GM18502 (cell line): ENCODE results near the gene CNOT9.
"Not testable (repeated sequence)": the region's sequence is repeated elsewhere in the genome, so short reads cannot be mapped to it uniquely, and the experiment has no call there.

Source experiments
- ATAC-seq: cut with Tn5 transposase; IDR thresholded peaks from one replicate; pipeline ENCODE4 v1.9.1; 2021; ENCODE audit warnings: mild to moderate bottlenecking; ENCODE audit not compliant: unreplicated experiment, poor library complexity

Gene CNOT9, protein sequence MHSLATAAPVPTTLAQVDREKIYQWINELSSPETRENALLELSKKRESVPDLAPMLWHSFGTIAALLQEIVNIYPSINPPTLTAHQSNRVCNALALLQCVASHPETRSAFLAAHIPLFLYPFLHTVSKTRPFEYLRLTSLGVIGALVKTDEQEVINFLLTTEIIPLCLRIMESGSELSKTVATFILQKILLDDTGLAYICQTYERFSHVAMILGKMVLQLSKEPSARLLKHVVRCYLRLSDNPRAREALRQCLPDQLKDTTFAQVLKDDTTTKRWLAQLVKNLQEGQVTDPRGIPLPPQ

DNA sequence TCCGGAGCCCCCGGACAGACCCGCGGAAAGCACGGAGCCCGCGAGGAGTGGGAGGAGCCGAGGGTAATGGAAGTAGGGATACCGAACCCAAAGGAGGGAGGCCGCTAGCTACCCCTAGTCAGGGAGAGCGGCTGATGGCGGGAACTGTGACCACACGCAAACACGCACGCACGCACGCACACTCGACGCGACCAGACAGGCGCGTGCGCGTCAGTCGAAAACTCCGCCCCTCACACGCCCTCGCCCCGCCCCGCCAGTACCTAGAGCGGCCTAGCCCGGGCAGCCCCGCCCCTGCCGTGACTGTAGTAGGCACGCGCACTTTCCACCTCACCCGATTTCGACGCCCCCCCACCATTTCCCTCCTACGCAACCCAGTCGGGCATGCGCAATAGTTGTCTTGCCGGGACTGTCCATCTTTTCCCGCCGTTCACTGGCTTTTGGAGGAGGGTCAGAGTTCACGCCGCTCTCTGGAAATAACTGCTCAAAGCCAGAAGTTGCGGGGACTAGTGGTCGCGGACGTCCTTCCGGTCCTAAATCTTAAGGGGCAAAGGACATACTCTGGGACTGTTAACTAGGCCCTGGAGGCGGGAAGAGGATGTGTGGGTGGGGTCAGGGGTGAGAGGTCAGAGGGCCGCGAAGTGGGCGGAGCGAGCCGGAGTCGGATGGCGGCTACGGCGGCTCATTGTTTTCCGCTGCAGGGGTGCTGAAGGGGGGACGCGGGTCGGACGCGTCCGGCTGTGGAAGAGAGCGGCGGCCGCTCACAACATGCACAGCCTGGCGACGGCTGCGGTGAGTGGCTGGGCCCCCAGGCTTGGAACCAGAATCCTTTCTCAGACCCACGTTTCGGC lies at the start of gene CNOT9, which contains the start of gene USP37:
Gene CNOT9, plus strand, starts transcription at position 650 of the 848 bp plus-strand sequence. Its CDS starts 116 bp downstream, at position 766.
Gene USP37, minus strand, starts transcription at position 162 of the 848 bp plus-strand sequence. CDS start 9,698 bp downstream, outside the sequence.
- ATAC-seq: peak; percentile 82

- ATAC-seq: no peak
These were observed 49.8 kb upstream of the CNOT9 start for GRCh38 chr2:218518876-218519275.

DNA sequence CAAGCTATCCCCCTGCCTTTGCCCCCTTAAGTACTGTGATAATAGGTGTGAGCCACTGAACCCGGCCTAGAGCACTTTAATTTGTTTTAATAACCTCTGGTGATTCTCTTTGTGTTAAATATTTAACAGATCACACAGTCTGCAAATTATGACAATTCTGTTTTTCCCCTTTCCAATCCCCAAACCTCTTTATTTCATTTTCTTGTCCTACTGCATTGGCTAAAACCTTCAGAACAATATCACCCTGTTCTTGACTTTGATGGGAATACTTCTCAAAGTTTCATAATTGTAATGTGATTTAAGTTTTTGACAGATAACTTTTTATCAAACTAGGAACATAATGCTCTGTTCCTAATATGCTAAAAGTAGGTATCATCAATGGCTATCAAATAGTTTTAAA lies 45.0 kb upstream of the CNOT9 start:
- ATAC-seq: no peak

DNA sequence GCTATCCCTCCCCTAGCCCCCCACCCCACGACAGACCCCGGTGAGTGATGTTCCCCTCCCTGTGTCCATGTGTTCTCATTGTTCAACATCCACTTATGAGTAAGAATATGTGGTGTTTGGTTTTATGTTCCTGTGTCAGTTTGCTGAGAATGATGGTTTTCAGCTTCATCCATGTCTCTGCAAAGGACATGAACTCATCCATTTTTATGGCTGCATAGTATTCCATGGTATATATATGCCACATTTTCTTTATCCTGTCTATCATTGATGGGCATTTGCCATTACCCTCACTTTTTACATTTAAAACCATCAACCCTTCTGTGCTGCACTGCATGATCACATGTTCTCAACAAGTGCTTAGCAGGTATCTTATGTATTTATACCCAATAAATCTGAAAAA lies 40.2 kb upstream of the CNOT9 start:
- not testable (repeated sequence) for ATAC-seq

DNA sequence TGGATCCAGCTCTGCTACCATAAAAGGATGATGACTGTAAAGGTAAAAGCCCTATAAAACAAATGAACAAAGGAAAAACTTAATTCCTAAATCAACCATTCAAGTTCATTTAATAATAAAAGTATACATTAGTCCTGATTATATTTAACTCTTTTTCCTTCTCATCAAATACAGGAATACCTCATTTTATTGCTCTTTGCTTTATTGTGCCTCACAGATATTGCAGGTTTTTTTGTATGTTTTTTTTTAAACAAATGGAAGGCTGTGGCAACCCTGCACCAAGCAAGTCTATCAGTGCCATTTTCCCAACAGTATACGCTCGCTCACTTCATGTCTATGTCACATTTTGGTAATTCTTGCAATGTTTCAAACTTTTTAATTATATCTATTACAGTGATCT lies 38.6 kb upstream of the CNOT9 start:
- no peak for ATAC-seq

GRCh38 chr2:218536804-218537494 lies 31.7 kb upstream of the CNOT9 start:
- no peak for ATAC-seq

DNA sequence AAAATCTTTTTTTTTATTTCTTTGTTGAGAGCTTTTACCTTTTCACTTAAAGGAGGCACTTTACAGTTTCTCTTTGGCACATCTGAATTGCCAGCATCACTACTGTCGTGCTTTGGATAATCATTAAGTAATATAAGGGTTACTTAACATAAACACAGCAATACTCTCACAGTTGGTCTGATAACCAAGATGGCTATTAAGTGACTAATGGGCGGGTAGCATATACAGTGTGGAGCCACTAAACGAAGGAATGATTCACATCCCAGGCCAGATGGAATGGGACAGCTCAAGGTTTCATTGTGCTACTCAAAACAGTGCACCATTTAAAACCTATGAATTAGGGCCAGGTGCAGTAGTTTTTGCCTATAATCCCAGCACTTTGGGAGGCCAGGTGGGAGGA lies 28.6 kb upstream of the CNOT9 start:
- no peak for ATAC-seq

DNA sequence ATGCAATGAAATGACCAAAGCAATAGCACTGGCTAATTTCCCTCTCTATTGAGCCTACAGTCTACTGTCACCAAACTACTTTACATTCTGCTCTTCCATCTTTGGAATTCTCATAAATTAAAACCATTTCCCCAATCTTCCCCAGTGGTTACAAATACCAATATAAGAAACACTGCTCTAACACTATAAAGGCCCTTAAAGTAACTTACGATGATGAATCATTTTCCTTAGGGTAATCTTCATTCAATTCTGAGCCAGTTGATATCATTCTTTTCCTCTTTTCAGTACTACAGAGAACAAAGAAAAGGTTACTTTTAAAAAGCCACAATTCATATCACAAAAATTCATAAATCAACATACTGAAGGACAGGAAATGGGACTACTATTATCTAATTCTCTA lies 22.6 kb upstream of the CNOT9 start:
- no peak for ATAC-seq

DNA sequence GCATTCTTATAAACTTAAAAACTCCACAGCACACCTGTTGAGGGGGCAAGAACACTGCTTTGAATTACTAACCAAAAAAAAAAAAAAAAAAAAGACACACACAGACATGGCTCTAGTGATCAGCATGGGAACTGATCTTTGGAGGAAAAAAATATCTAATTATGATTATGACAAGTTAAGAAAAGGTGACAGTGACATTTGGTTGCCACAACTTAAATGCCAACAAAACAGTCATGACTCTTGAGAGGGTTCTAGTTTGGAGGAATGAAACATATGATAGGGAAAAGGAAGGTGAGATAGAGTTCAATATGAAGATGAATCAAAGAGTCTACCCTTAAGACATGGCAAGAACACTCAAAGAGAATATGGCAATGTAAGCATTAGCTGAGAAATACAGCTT lies 21.1 kb upstream of the CNOT9 start:
- no peak for ATAC-seq

- ATAC-seq: no peak
These were observed 20.7 kb upstream of the CNOT9 start for GRCh38 chr2:218547978-218548377.

DNA sequence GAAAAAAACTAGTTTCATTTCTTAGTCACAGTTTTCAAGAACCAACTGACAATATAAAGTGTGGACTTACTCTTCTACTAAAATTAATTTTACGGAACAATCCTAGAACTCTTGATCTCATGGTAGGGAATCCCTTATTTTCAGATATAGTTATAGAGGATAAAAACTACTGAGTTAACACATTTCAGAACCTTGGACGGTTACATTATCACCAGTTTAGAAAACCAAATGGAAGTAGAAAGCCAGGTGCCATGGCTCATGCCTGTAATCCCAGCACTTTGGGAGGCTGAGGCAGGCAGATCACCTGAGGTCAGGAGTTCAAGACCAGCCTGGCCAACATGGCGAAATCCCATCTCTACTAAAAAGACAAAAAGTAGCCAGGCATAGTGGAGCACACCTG lies 14.4 kb upstream of the CNOT9 start:
- not testable (repeated sequence) for ATAC-seq

DNA sequence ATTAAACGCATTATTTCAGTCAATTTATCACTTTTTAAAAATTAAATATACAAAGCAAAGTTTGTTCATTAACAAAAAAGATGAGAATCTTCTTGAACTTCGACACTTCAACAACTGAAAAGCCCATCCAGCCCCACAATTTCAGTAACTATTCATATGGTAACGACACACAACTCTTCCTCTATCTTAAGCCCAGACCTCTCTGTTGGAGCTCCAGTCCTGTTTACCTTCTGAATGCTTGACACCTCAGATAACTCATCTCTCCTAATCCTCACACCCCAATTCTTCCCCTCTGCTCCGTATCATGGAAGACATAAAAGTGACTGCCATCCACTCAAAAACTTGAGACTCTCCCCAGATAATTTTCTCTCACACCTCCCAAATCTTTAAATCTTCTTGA lies 13.1 kb upstream of the CNOT9 start:
- no peak for ATAC-seq

- ATAC-seq: no peak
These were observed 10.7 kb upstream of the CNOT9 start for GRCh38 chr2:218557941-218558340.

DNA sequence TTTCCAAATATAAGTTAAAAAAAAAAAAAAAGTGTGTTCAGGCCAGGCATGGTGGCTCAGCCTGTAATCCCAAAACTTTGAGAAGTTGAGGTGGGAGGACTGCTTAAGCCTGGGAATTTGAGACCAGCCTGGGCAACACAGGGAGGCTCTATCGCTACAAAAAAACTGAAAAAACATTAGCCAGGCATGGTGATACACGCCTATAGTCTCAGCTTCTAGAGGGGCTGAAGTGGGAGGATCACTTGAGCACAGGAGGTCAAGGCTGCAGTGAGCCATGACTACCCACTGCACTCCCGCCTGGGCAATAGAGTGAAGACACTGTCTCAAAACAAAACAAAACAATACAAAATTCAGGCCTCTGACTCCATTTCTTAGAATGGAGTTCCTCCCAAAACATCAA lies 9.7 kb upstream of the CNOT9 start:
- no peak for ATAC-seq

- no peak for ATAC-seq
These were observed 4.6 kb upstream of the CNOT9 start for GRCh38 chr2:218564056-218564455.

GRCh38 chr2:218566296-218566695 lies 2.3 kb upstream of the CNOT9 start:
- no peak for ATAC-seq

DNA sequence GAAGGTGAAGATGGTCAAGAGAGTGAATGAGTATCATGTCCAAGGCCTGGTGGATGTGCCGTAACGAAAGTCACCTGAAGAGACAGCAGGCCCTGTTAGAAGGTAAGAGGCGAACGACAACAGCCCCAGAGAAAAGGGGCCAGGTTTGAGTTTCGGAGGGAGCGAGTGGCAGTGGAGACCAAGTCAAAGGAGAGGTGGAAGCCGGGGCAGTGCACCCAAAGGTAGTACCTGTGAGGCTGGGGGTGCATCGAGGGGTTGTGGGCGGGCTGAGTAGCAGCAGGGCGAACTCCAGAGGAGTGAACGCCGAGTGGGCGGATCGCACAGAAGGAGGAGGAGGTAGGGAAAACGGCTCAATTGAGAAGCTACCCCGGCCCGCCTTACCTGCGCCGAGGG lies 846 bp upstream of the CNOT9 start:
- ATAC-seq: peak; percentile 48

DNA sequence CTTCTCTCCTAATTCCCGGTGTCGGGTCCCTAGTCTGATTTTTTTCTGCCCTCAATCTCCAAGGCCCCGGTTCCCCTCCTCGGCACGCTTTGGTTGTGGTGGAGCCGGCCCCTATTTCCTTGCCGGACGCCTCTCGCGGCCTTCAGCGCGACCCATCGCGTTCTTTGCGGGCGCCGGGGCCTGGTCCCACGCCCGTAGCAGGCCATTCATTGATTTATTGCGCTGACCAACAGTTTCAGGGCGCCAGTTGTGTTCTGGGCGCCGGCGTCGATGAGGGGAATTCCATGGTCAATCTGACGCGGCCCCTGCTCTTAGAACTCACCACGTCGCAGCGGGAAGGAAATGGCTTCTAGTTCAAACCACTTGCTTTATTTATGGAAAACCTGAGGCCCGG lies 396 bp downstream of the CNOT9 start:
- peak; percentile 27 for ATAC-seq

DNA sequence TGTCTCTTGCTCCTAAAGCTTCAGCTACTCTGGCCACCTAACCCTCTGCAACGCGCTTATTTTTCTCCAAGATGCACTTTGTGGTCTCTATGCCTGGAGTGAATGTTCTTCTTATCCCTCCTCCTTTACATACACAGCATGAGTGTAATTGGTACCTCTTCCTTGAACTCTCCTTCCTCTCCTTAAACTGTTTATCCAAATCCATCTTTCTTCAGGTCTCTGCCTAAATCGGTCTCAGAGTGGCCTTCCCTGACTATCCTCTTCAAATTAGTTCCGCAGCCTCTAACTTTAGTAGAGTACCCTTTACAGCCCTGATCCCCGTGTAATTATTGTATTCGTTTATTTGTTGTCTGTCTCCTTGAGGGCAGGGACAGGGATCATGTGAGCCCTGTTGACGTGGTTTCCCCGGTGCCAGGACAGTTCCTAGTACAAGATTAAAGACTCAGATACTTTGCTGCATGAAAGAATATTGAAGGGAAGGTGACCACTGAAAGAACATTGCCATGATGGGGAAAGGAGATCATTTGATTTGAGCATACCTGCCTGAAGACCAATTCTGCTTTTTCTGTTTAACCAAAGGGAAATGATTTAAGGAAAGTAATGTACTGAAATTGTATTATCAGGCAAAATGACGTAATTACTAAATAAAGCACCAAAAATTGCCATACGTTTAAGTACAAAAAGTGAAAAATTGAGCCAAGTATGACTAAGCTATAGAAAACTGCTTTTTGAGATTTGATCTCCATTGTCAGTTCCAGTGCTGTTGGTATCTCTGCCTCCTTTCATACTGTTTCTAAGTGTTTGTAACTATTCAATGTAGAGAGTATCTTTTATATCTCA lies 1.2 kb downstream of the CNOT9 start:
- no peak for ATAC-seq

DNA sequence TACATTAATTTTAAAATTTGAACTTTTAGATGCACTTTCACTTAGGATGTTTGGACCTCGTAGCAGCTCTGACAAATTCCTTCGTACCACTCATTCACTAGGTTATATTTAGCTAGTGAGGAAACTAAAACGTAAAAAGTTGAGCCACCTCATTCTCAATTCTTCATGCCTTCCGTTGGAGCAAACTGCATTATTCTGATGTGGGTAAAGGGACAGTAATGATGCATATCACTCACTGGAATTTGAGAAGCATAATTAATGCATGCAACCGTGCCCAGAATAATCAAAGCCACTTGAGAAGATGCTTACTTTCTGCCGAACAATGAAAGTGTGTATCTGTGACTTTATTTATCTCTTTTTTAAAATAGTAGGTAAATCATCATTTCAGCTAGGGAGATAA lies 2.2 kb downstream of the CNOT9 start:
- no peak for ATAC-seq
